Right lobe of liver (tissue), 6 donors: ENCODE measurements around the gene C6orf62. TPM values are rescaled to one million over a fixed set of nuclear protein-coding genes. Genes with fewer than 3 reads are reported as not detected.
"Not testable (repeated sequence)": the region's sequence is repeated elsewhere in the genome, so short reads cannot be mapped to it uniquely, and the experiment has no call there.

Experiments used
- ATAC-seq, 4 donors: fragments of 200-7000 bp; cut with Tn5 transposase; one replicate each; pipeline ENCODE4 v1.9.1; 2020; ENCODE audit warnings: mild to moderate bottlenecking in 4 of 4, moderate library complexity in 4 of 4
- DNase-seq, 3 donors: peaks; one replicate each; pipeline ENCODE4 v3.0.0-alpha.2; 2020
- H3K27ac ChIP-seq, 3 donors: fragments of 200-600 bp; one replicate each; pipeline ENCODE4 v1.8.0; 2022
- H3K27me3 ChIP-seq, 2 donors: fragments of 200-600 bp; one replicate each; pipeline ENCODE4 v1.8.0; 2022
- H3K36me3 ChIP-seq, 4 donors: fragments of 200-600 bp; sonication (generic) in 1 of 4; one replicate each; pipeline versions ENCODE4 v1.5.1 to v1.8.0; 2017 to 2022; ENCODE audit warnings: control low read depth in 1 of 4
- H3K4me1 ChIP-seq, 4 donors: fragments of 200-600 bp; sonication (generic) in 1 of 4; one replicate each; pipeline versions ENCODE4 v1.5.1 to v1.8.0; 2017 to 2022; ENCODE audit warnings: control low read depth in 1 of 4
- H3K4me3 ChIP-seq, 3 donors: fragments of 200-600 bp; one replicate each; pipeline ENCODE4 v1.8.0; 2022
- H3K9me3 ChIP-seq, 4 donors: fragments of 200-600 bp; sonication (generic) in 1 of 4; one replicate each; pipeline versions ENCODE4 v1.5.1 to v1.8.0; 2017 to 2022; ENCODE audit warnings: control low read depth in 1 of 4
- CTCF ChIP-seq, 4 donors: fragments of 200-600 bp in 3 of 4; fragments of 450-650 bp in 1 of 4; IDR thresholded peaks; one replicate each; pipeline versions ENCODE4 v1.5.1 to v1.8.0; 2016 to 2022; ENCODE audit warnings: antibody characterized with exemption in 4 of 4, mild to moderate bottlenecking in 2 of 4
- POLR2A ChIP-seq: fragments of 450-650 bp; IDR thresholded peaks from one replicate; pipeline ENCODE4 v1.6.1; 2017; ENCODE audit warnings: antibody characterized with exemption, mild to moderate bottlenecking
- WGBS: methylation state at CpG from one replicate; pipeline ENCODE4 v1.1.6; 2018; ENCODE audit warnings: low coverage, low lambda C conversion rate; ENCODE audit not compliant: insufficient coverage; ENCODE audit errors: missing lambda C conversion rate; 5-methylcytosine and 5-hydroxymethylcytosine counted together
- intact Hi-C, 2 donors: fragments of 100-400 bp; cut with DNase I; formaldehyde crosslinking; loops; one replicate each; pipeline versions ENCODE4 v1.11.2 to v1.14.1; 2022
- total RNA-seq, 6 experiments: library from RNA; depleted of rRNA in 2 of 6; stranded (reverse); fragments of >200 nt in 2 of 6; fragmentation: NEBNext Ultra II Directional in 3 of 6; extraction: Animal tissue kit (Norgen Biotek cat#: 25700) in 3 of 6; gene quantifications; one replicate each; pipeline versions ENCODE4 v1.1.0 to v1.2.4, GENCODE V29; 2016 to 2023
- donor health status: DM: no; HTN: yes; CAD: no.
- donor health status: DM: no; HTN: no; CAD: no.
- donor health status: DM: no; HTN: no; CAD: no.
- donor health status: DM: no; HTN: yes; CAD: no.
- donor health status: DM: no; HTN: yes; CAD: no.

Gene C6orf62
- total RNA-seq, 6 experiments from 2014 or later = 31.1 to 58.3 (median 48.7) TPM

DNA sequence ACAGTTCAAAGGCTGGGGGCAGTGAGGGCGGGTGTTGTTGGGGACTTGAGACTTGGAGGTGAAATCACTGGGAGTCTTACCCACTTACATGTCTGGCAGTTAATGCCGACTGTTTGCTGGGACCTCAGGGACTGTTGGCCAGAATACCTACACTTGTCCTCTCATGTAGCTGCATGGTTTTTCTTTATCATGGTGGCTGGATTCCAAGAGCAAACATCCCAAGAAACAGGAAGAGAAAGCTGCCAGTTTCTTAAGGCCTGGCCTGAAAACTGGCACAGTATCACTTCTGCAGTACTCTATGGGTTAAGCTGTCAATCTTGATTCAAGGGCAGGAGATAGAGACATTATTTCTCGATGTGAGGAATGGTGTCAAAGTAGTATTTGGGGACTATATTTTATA is 19.8 kb upstream of the C6orf62 start:
- Histone ChIP-seq H3K4me1 (no peaks in the 10 kb centered on the region), H3K9me3 (no peaks in the 10 kb centered on the region), H3K27me3 (no peaks in the 10 kb centered on the region), H3K36me3 (no peaks in the 10 kb centered on the region), H3K4me3 (no peak overlapping the region), H3K27ac (no peak overlapping the region)
- 58% methylated on average over 2 of the region's 3 CpGs for WGBS
- intact Hi-C loops = no loop called here
- no peak for DNase-seq
- TF ChIP-seq CTCF (IDR thresholded peaks at IDR 0.05) = no peak
- no peak for TF ChIP-seq POLR2A
- no peak for ATAC-seq

GRCh38 chr6:24734710-24735109 is 15.8 kb upstream of the C6orf62 start:
- H3K4me1 ChIP-seq, H3K4me3 ChIP-seq, H3K9me3 ChIP-seq, H3K27ac ChIP-seq, H3K36me3 ChIP-seq, intact Hi-C loops, H3K27me3 ChIP-seq, ATAC-seq, DNase-seq: not testable (repeated sequence)
- 78% methylated on average over 2 of the region's 4 CpGs for WGBS

GRCh38 chr6:24734166-24734565 is 15.2 kb upstream of the C6orf62 start:
- Histone ChIP-seq H3K9me3 (no peaks in the 10 kb centered on the region), H3K27me3 (no peaks in the 10 kb centered on the region), H3K4me1 (no peaks in the 10 kb centered on the region), H3K4me3 (no peak overlapping the region), H3K27ac (no peak overlapping the region), H3K36me3 (no peaks in the 10 kb centered on the region)
- intact Hi-C loops = no loop called here
- DNase-seq (no peak), ATAC-seq (no peak)
- WGBS = 100% methylated on average over 1 of the region's 1 CpG
- no peak for TF ChIP-seq CTCF (IDR thresholded peaks at IDR 0.05)
- no peak for TF ChIP-seq POLR2A

- DNase-seq, H3K27ac ChIP-seq, H3K4me3 ChIP-seq, H3K4me1 ChIP-seq, intact Hi-C loops, ATAC-seq, H3K36me3 ChIP-seq, H3K27me3 ChIP-seq, H3K9me3 ChIP-seq: not testable (repeated sequence)
- WGBS = 70% methylated on average over 2 of the region's 6 CpGs
These were observed 12.6 kb upstream of the C6orf62 start for GRCh38 chr6:24731456-24732134.

DNA sequence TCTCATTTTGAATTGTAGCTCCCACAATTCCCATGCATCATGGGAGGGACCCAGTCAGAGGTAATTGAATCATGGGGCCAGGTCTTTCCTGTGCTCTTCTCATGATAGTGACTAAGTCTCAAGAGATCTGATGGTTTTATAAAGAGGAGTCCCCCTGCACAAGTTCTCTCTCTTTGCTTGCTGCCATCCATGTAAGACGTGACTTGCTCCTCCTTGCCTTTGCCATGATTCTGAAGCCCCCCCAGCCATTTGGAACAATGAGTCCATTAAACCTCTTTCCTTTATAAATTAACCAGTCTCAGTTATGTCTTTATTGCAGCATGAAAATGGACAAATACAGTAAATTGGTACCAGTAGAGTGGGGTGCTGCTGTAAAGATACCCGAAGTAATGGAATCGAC is 11.7 kb upstream of the C6orf62 start:
- H3K27me3 ChIP-seq, H3K36me3 ChIP-seq, ATAC-seq, H3K4me3 ChIP-seq, H3K4me1 ChIP-seq, H3K27ac ChIP-seq, H3K9me3 ChIP-seq, intact Hi-C loops, DNase-seq: not testable (repeated sequence)
- WGBS = 88% methylated on average over 3 of the region's 3 CpGs

GRCh38 chr6:24723270-24723669 is 4.3 kb upstream of the C6orf62 start:
- TF ChIP-seq CTCF (IDR thresholded peaks at IDR 0.05) (no peak), POLR2A (no peak)
- Histone ChIP-seq H3K27me3 (no peaks in the 10 kb centered on the region), H3K27ac (no peak overlapping the region), H3K9me3 (no peaks in the 10 kb centered on the region), H3K4me1 (peaks cover 0 to 5% (median under 1%) of the 10 kb centered on the region in 4 donors), H3K4me3 (no peak overlapping the region), H3K36me3 (no peaks in the 10 kb centered on the region)
- 92% methylated on average over 3 of the region's 3 CpGs for WGBS
- DNase-seq (no peak), ATAC-seq (no peak)
- intact Hi-C loops = no loop called here
